ENCODE results near the gene MYO1D.

The MYO1D gene

DNA sequence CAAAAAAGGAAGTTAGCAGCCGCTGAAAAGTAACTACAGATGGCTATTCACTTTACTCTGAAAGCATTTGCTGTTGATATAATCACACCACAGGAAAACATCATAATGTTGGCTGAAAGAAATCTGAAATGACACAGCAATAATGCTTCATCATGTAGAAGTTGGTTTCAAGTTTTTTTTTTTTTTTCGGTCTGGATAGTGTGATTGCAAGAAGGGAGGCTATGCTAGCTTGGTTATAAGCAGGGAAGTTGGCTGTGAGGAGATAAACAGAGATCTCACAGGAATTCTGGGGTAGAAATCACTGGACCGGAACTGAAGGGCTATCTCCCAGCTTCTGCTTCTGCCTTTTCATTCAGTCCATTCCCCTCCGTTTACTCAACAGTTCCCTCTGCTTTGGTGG is 57.9 kb downstream of the MYO1D start:
- Histone ChIP-seq H3K4me3 (ENCODE audit: low read depth, low read length) (no peak overlapping the region), H3K27me3 (ENCODE audit: insufficient read depth, low read depth, severe bottlenecking) (no peaks in the 10 kb centered on the region), H3K36me3 (no peaks in the 10 kb centered on the region), H3K9me3 (ENCODE audit: severe bottlenecking) (no peaks in the 10 kb centered on the region), H3K27ac (no peak overlapping the region)
- TF ChIP-seq, protein P1, sequence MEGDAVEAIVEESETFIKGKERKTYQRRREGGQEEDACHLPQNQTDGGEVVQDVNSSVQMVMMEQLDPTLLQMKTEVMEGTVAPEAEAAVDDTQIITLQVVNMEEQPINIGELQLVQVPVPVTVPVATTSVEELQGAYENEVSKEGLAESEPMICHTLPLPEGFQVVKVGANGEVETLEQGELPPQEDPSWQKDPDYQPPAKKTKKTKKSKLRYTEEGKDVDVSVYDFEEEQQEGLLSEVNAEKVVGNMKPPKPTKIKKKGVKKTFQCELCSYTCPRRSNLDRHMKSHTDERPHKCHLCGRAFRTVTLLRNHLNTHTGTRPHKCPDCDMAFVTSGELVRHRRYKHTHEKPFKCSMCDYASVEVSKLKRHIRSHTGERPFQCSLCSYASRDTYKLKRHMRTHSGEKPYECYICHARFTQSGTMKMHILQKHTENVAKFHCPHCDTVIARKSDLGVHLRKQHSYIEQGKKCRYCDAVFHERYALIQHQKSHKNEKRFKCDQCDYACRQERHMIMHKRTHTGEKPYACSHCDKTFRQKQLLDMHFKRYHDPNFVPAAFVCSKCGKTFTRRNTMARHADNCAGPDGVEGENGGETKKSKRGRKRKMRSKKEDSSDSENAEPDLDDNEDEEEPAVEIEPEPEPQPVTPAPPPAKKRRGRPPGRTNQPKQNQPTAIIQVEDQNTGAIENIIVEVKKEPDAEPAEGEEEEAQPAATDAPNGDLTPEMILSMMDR (IDR thresholded peaks at IDR 0.05; ENCODE audit: low read depth, low read length): no peak
- no peak for DNase-seq

DNA sequence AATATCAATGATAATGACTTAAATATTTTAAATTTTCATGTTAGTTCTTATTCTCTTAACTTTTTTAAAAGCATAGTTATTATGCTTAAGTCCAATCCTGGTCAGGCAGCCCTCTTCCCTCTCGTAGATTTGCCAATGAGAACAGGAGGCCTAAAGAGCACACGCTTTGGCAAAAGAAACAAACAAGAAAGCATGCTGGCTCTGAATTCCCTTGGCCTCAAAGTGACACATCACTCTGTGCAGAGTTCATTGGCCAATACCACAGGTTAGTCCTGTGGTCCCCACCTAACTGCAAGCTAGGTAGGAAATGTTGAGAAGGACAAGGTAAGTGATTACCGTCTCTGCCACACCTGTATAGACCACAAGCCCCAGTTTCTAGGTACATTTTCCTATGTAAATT is 61.5 kb downstream of the MYO1D start:
- no peaks in the 10 kb centered on the region for H3K9me3 ChIP-seq (ENCODE audit: severe bottlenecking)
- TF ChIP-seq, protein P1 (IDR thresholded peaks at IDR 0.05; ENCODE audit: low read depth, low read length): no peak
- H3K36me3 ChIP-seq: no peaks in the 10 kb centered on the region
- no peaks in the 10 kb centered on the region for H3K27me3 ChIP-seq (ENCODE audit: insufficient read depth, low read depth, severe bottlenecking)
- no peak for DNase-seq
- H3K4me3 ChIP-seq (ENCODE audit: low read depth, low read length): no peak overlapping the region
- H3K27ac ChIP-seq: no peak overlapping the region

DNA sequence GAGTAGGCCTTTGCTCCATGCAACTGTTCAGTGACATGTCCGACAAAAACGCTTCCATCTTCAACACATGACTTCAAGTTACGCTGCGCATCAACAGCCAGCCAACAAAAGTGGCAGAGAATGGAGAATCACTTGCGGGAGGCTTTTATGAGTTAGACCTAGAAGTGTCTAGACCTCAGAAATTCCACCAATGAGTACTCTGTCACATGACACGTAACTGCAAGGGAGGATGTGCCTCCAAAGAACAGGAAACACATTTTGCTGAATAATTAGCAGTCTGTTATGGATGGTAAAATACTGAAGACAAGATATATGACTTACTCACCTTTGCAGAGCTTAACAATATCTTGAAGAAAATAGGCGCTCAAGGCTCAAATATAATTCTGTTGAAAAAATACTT is 62.1 kb downstream of the MYO1D start:
- DNase-seq: no peak
- H3K27me3 ChIP-seq (ENCODE audit: insufficient read depth, low read depth, severe bottlenecking): no peaks in the 10 kb centered on the region
- H3K36me3 ChIP-seq: no peaks in the 10 kb centered on the region
- no peak overlapping the region for H3K27ac ChIP-seq
- H3K9me3 ChIP-seq (ENCODE audit: severe bottlenecking): no peaks in the 10 kb centered on the region
- TF ChIP-seq, protein P1 (IDR thresholded peaks at IDR 0.05; ENCODE audit: low read depth, low read length): no peak
- H3K4me3 ChIP-seq (ENCODE audit: low read depth, low read length): no peak overlapping the region

DNA sequence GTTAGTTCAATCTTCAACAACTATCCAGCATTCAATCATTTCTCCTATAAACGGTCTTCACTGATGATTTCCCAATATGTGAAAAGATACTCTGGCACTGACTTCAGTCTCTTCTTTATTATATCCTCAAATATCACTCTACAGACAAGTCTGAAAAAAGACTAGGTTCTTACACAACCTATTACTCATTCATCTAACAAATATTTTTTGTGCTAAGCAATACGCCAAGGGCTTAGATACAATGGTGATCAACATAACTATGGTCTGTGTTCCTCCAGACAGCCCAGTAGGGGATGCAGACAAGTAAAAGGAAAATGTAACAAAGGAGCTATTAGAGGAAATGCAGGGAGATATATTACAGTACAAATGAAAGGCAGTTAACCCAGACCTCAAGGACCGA is 63.9 kb downstream of the MYO1D start:
- Histone ChIP-seq H3K27ac (no peak overlapping the region), H3K36me3 (no peaks in the 10 kb centered on the region), H3K27me3 (ENCODE audit: insufficient read depth, low read depth, severe bottlenecking) (no peaks in the 10 kb centered on the region), H3K9me3 (ENCODE audit: severe bottlenecking) (no peaks in the 10 kb centered on the region), H3K4me3 (ENCODE audit: low read depth, low read length) (no peak overlapping the region)
- TF ChIP-seq, protein P1 (IDR thresholded peaks at IDR 0.05; ENCODE audit: low read depth, low read length): no peak
- DNase-seq: no peak

DNA sequence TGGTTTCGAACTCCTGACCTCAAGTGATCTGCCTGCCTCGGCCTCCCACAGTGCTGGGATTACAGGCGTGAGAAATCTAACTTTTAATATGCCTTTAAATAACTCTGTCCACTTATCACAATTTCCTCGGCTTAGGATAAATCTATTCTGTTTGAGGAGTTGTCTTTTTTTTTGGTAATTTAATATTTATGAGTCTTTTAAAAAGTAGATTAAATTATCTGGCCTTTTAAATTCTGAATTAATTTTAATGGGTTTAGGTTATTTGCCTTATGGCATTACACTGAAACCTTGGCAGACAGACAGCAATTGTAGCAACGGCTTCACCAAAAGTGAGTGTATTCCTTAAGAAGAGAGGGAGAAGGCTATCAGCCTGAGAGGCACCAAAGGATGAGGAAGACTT is 66.2 kb downstream of the MYO1D start:
- Histone ChIP-seq H3K27me3 (ENCODE audit: insufficient read depth, low read depth, severe bottlenecking) (no peaks in the 10 kb centered on the region), H3K27ac (no peak overlapping the region), H3K9me3 (ENCODE audit: severe bottlenecking) (no peaks in the 10 kb centered on the region), H3K4me3 (ENCODE audit: low read depth, low read length) (no peak overlapping the region), H3K36me3 (no peaks in the 10 kb centered on the region)
- TF ChIP-seq, protein P1 (IDR thresholded peaks at IDR 0.05; ENCODE audit: low read depth, low read length): no peak
- no peak for DNase-seq

DNA sequence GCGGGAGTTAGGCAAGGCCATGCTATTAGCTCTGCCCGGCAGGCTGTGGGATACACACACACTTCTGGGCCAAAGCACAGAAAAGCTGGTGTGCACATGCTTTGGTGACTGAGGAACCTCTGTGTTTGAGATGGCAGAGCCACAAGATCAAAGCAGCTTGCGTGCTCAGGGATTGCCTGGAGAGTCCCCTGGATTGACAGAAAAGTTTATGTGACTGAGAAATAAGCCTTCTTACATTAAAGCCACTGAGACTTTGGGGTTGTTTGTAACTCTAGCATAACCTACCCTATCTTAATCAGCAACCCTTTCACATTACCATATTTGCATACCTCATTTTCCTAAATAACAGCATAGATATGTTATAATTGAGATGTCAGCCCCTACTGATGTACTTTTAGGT is 69.3 kb downstream of the MYO1D start:
- DNase-seq: no peak
- H3K27ac ChIP-seq: no peak overlapping the region
- TF ChIP-seq, protein P1 (IDR thresholded peaks at IDR 0.05; ENCODE audit: low read depth, low read length): no peak
- H3K9me3 ChIP-seq (ENCODE audit: severe bottlenecking): no peaks in the 10 kb centered on the region
- no peaks in the 10 kb centered on the region for H3K27me3 ChIP-seq (ENCODE audit: insufficient read depth, low read depth, severe bottlenecking)
- H3K36me3 ChIP-seq: no peaks in the 10 kb centered on the region
- no peak overlapping the region for H3K4me3 ChIP-seq (ENCODE audit: low read depth, low read length)

All from WERI-Rb-1 (cell line).